ENCODE measurements around the gene DGCR8.

The DGCR8 gene

DNA sequence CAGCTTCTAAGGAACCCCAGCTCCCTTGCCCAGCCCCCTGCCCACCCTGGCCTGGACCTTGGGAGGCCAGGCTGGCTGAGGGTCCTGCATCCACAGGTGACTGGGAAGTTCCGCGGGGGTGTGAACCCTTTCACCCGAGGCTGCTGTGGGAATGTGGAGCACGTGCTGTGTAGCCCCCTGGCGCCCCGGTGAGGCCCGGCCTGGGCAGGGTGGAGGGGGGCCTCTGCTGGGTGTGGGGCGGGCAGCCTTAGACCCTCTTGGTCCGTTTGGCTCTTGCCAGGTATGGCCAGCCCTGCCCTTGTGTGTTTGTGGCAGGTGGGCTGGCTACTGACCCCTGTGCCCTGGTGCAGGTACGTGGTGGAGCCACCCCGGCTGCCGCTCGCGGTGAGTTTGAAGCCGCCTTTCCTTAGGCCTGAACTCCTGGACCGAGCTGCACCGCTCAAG is 60.5 kb downstream of the DGCR8 start:
- DNase-seq = no peak

DNA sequence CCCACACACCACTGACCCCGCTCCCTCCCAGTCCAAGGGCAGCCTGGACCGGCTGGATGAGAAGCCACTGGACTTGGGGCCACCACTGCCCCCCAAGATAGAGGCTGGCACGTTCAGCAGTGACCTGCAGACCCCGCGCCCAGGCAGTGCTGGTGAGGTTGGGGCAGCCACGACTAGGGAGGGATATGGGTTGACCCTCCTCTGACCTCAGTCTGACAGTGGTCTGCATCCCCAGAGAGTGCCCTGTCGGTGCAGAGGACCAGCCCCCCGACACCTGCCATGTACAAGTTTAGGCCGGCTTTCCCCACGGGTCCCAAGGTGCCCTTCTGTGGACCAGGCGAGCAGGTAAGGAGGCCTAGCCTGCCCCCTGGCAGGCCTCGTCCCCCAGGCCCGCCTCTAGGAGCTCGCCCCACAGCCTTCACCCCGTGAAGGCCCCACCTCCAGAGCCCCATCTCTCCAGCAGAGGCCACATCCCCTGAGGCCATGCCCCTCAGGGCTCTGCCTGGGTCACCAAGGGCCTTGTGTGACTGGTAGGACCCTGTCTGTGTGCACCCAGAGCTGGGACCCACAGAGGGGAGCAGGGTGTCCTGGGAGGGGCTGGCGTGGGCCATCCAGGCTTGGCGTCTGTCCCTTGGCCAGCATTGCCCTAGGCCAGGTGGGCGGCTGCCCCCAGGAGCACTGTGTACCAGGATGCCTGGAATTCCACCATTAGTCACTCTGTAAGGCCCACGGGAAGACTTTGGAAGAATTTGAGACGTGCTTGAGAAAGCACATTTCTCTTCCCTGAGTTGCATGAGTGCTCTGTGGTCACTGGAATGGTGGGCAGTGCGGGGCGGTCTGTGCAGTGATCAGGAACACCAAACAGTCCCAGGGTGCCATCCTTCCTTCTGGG is 61.4 kb downstream of the DGCR8 start:
- DNase-seq = no peak

DNA sequence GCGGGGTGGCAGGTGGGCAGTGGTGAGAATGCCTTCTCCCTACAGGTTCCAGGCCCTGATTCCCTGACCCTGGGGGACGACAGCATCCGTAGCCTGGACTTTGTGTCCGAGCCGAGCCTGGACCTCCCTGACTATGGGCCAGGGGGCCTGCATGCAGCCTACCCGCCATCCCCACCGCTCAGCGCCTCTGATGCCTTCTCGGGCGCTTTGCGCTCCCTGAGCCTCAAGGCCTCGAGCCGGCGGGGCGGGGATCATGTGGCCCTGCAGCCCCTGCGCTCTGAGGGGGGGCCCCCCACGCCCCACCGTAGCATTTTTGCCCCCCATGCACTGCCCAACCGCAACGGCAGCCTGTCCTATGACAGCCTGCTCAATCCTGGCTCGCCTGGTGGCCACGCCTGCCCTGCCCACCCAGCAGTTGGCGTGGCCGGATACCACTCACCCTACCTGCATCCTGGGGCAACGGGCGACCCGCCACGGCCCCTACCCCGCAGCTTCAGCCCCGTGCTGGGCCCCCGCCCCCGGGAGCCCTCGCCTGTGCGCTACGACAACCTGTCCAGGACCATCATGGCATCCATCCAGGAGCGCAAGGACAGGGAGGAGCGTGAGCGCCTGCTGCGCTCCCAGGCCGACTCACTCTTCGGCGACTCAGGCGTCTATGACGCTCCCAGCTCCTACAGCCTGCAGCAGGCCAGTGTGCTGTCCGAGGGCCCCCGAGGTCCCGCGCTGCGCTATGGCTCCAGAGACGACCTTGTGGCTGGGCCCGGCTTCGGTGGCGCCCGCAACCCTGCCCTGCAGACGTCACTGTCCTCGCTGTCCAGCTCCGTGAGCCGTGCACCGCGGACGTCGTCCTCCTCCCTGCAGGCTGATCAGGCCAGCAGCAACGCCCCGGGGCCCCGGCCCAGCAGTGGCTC is 62.9 kb downstream of the DGCR8 start:
- no peak for DNase-seq

GRCh38 chr22:20143883-20144665 is 64.0 kb downstream of the DGCR8 start:
- DNase-seq = no peak

DNA sequence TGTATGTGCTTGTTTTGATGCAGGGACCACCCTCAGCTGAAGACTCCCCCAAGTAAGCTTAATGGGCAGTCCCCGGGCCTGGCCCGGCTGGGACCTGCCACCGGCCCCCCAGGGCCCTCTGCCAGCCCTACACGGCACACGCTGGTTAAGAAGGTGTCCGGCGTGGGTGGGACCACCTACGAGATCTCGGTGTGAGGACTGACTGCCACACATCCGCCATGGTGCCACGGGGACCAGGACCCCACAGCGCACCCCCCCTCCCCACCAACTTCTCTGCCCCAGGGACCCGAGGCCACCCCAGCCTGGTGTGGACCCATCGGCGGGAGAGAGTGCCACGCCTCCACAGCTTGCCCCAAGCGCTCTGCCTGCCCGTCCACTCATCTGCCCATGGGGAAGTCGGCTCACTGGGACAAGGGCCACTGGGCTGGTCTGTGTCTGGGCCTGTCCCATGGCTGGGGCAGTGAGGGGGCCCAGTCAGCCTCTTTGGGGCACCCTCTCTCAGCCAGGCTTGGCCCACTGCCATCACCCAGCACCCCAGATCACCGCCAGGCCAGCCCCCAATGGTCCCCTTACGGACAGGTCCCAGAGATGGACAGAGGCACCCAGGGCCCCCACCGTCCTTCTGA is 65.3 kb downstream of the DGCR8 start:
- no peak for DNase-seq

DNA sequence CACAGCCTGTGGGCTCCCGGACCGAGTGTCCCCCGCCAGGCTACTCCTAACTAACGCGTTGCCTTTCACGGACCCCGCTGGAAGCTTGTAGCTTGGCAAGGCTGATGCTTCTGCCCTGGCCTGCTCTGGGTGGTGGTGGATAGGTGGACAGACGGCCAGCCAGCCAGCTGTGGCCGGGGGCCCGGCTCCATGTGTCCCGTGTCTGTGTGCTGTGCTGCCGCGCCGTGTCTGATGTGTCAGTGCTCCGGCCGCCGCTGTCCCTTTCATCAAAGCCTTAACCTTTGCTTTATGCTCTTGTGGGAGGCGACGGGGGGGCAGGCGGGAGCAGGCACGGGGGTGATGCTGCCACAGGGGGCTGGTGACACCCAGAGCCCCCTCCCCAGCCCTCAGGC is 65.8 kb downstream of the DGCR8 start:
- no peak for DNase-seq

DNA sequence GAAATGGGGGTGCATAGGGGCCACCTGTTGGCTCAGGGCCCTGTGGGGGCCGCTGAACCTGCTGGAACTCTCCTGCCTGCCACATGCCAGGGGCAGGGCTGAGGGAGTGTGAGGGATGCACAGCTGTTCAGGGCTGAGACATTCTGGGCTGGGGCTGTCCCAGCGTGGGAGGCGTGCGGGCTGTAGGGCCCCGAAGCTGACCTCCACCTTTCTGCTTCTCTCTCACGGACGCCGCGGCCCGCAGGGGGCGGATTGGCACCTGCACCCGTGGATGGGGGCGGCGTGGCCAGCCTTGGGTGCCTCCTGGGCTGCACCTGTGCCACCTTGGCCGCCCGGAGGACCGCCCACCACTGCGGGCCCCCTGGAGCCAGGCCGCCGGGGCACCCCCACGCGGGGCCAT is 66.7 kb downstream of the DGCR8 start:
- DNase-seq = no peak

DNA sequence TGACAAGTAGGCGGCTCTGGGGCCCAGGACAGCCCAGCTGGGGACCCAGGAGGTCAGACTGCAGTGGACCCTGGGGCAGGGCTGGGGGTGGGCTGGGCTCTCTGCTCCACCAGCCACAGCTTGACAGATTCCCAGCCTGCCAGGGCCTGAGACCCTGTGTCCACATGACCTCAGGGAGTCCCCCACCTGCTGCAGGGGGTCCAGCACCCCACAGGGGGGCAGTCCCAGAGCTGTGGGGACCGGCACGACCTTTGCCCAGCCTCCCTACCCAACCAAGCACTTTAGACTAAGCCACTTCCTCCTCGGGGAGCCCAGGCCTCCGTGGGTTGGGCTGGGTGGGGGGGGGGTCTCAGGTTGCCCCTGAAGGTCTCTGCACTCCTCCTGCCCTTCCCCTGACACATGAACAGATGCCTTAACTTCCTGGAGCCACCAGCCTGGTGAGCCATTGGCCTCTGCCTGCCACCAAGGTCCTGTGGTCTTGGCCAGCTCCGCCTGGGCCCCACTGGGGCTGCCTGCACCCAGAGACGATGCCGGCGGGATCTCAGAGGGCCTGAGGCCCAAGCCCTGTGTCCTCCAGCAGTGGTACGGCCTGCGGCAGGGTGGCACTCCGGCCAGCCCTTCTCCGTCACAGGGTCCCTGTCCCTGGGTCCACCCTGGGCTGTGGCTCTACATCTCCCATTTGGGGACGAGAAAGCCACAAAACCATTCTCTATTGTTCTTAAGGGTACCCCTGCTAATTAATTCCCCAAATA is 67.4 kb downstream of the DGCR8 start:
- DNase-seq = no peak

DNA sequence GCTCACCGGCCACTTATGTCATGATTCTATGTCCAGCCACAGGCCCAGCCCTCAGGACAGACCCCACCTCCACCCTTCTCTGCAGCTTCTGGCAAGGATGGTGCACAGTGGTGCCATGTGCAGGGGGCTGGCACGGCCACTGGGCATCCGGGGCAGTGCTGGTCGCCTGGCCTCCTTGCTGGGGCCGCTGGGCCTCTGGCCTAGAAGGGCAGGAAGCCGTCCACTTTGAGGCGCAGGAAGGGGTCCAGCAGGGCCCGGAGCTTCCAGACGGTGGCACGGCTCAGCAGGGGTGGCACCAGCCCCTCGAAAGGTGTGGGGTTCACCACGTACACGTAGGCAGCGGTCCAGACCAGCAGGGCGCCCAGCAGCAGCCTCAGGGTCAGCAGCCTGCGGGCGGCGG is 68.4 kb downstream of the DGCR8 start:
- DNase-seq = no peak

- DNase-seq = no peak
These were observed 69.5 kb downstream of the DGCR8 start for GRCh38 chr22:20149257-20150250.

- no peak for DNase-seq
These were observed 70.6 kb downstream of the DGCR8 start, which contains the start of gene CCDC188 for GRCh38 chr22:20150381-20151275. Gene CCDC188, minus strand, starts transcription at chr22:20151055. Its CDS starts 69 bp downstream, at chr22:20150986.

GRCh38 chr22:20151276-20151588 is 71.2 kb downstream of the DGCR8 start:
- no peak for DNase-seq

- DNase-seq = no peak
These were observed 72.4 kb downstream of the DGCR8 start for GRCh38 chr22:20152464-20152890.

- DNase-seq = no peak
These were observed 73.9 kb downstream of the DGCR8 start for GRCh38 chr22:20153945-20154344.

- DNase-seq = no peak
These were observed 74.7 kb downstream of the DGCR8 start for GRCh38 chr22:20154602-20155187.

DNA sequence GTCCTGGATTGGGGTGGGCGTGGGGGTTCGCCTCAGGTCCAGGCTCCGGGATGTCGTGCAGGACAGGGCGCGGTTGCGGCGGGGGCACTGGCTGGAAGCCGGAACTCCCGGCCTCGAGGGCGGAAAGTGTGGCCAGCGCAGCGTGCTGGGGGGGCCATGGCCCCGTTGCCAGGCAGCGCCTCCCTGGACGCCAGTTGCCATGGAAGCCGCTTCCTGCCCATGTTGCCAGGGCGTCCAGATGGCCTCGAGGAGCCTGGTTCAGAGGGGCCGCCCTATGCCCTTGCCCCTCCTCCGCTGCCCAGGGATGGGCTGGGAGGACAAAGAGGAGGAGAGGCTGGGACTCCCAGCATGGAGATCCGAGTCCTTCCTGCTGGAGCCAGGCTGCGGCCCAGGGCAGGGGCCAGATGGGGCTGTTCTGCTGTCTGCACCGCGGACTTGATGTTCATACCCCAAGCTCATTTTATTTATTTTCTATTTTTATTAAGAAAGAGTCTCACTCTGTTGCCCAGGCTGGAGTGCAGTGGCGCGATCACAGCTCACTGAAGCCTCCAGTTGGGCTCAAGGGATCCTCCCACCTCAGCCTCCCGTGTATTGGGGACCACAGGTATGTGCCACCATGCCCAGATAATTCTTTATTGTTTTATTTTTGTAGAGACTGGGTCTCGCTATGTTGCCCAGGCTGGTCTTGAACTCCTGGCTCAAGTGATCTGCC is 75.4 kb downstream of the DGCR8 start:
- DNase-seq = no peak

DNA sequence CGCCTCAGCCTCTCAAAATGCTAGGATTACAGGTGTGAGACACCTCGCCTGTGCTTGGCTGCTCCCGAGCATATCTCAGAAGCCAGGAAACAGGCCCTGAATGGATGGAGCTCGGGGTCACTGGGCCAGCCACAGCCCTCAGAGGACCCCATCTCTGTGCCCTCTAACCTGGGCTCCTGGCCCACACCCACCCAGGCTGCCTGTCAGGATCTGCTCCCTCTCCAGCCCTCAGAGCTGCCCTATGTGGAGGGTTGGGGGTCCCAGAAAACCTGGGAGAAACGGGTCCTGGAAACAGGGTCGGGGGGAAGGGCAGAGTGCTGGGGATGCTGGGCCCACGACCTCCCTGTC is 76.0 kb downstream of the DGCR8 start:
- no peak for DNase-seq
